Measurements from ENCODE around the gene GPHB5. TPM values are rescaled to one million over a fixed set of nuclear protein-coding genes. Genes with fewer than 3 reads are reported as not detected.
A peak's percentile ranks its signal among the peaks of the same experiment; 100 is the strongest.

Gene GPHB5
- total RNA-seq, 4 donors from 2014 or later, result not detected

DNA sequence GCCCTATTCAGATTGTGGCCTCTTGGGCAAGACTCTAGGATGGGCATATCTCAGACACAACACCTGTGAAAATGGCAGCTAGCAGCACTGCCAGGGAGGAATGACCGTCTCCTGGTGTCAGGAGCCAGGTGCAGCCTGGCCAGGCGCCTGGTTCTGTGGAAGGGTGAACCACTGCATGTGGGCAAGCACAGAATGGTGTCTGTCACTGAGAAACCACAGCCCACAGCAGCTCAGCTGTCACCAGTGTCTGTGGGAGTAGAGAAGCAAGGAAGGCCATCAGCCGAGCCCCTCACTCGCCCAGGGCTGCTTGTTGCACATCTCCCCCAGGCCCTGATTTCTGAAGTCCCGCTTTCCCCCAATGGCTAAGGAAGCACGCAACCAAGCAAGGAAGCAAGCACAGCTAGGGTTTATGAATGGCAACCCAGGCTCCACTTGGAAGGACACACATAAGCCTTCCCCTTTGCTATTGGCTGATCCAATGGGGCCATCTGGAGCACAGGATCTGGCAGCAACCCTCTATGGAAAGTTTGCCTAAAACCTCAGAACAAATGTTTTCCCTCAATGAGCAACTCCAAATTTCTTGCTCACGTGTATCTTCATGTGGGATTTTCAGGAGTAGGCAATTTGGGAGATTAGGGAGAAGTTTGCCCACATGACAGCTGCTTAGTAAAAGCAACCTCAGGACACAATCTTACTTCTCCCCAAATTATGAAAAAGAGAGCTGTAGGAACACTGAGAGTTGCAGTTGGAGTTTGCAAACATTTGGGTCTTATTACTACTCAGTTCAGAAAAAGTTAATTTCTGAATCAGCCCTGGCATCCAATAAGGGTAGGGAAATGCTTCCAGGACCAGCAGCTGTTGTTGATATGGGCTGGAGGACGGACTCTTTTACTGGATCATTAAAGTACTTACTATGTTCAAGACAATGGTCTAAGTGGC lies 44.7 kb downstream of the GPHB5 start:
- 56 to 75% methylated on average over 4 to 8 of the region's 8 CpGs for WGBS, 2 donors
- Histone ChIP-seq H3K27me3 (no peaks in the 10 kb centered on the region), H3K27ac (peak overlapping the region in 1 of 4 donors; percentile 12), H3K4me3 (no peak overlapping the region), H3K36me3 (peaks cover 0 to 14% (median 4%) of the 10 kb centered on the region in 3 donors), H3K9me3 (no peaks in the 10 kb centered on the region), H3K4me1 (peaks cover 0 to 38% (median 5%) of the 10 kb centered on the region in 4 donors)
- no peak for TF ChIP-seq POLR2A (IDR thresholded peaks at IDR 0.05)
- no peak for TF ChIP-seq CTCF (IDR thresholded peaks at IDR 0.05)
- TF ChIP-seq EP300 (IDR thresholded peaks at IDR 0.05), result no peak
- DNase-seq (ENCODE audit: low spot score in 2 of 2), result peak in 1 of 2 donors; percentile 38

- 59 to 74% methylated on average over 3 of the region's 3 CpGs for WGBS, 2 donors
- H3K27ac ChIP-seq, result peak overlapping the region in 1 of 4 donors; percentile 12
- TF ChIP-seq CTCF (IDR thresholded peaks at IDR 0.05) (no peak), EP300 (IDR thresholded peaks at IDR 0.05) (no peak), POLR2A (IDR thresholded peaks at IDR 0.05) (no peak)
- H3K4me3 ChIP-seq, result no peak overlapping the region
- no peaks in the 10 kb centered on the region for H3K27me3 ChIP-seq
- H3K36me3 ChIP-seq, result peaks cover 0 to 14% (median 4%) of the 10 kb centered on the region in 3 donors
- H3K4me1 ChIP-seq, result peaks cover 0 to 38% (median 5%) of the 10 kb centered on the region in 4 donors
- DNase-seq (ENCODE audit: low spot score in 2 of 2), result no peak
- no peaks in the 10 kb centered on the region for H3K9me3 ChIP-seq
Observed at GRCh38 chr14:63273129-63273528, 45.6 kb downstream of the GPHB5 start.

DNA sequence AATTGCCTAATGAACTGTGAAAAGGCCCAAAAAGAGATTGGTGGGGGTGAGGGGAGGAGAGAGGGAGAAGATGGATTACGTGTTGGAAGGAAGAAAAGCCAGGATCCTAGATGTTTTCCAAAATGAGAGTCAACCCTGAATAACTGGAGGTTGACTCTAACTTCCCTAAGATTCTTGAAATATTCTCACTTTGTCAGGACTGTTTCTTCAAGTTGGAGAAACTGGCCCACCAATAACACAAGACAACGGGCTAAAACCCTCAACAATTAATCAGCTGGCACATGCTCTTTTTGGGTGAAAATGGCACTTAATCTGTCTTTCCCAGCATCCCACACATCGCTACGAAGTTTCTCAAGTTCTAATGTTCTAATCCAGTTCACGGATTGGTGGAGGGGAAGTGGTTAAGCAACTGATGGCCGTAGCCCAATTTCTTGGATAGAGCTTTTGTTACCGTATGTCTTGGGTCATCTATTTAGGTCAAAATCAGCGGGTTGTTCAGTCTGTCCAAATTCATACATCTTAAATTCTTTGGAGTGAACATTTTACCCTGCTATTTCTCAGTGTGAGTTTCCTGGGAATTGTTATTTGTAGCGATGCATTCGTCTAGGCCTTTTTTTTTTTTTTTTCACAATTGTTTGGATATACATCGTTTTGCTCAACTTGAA lies 49.0 kb downstream of the GPHB5 start:
- no peak for TF ChIP-seq POLR2A (IDR thresholded peaks at IDR 0.05)
- no peak for TF ChIP-seq EP300 (IDR thresholded peaks at IDR 0.05)
- TF ChIP-seq CTCF (IDR thresholded peaks at IDR 0.05), result no peak
- Histone ChIP-seq H3K27me3 (no peaks in the 10 kb centered on the region), H3K27ac (no peak overlapping the region), H3K9me3 (no peaks in the 10 kb centered on the region), H3K36me3 (peaks cover 0 to 14% (median 4%) of the 10 kb centered on the region in 3 donors), H3K4me3 (no peak overlapping the region), H3K4me1 (peaks cover 0 to 37% (median 8%) of the 10 kb centered on the region in 4 donors)
- DNase-seq (ENCODE audit: low spot score in 2 of 2), result no peak
- WGBS, 2 donors, result 65 to 66% methylated on average over 11 of the region's 11 CpGs

DNA sequence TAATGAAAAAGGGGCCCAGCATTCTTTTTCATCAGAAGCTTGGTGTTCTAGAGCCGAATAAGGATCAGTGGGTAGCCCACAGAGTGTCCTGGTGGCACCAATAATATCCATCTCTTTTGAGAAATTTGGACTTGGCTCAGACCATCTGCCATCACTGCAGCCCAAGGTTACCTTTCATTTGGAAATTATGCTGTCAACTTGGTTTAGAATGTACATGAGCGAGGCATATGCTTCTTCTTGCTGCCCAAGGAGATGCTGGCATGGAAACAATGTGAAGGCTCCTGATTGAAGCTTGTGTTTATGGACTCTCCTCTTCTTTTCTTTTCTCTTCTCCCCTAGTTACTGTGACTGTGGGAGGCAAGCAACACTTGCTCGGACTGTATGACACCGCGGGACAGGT lies 50.0 kb downstream of the GPHB5 start:
- H3K36me3 ChIP-seq, result peaks cover 0 to 14% (median 4%) of the 10 kb centered on the region in 3 donors
- no peak overlapping the region for H3K27ac ChIP-seq
- H3K4me1 ChIP-seq, result peaks cover 0 to 27% (median 5%) of the 10 kb centered on the region in 4 donors
- DNase-seq (ENCODE audit: low spot score in 2 of 2), result no peak
- H3K4me3 ChIP-seq, result no peak overlapping the region
- no peaks in the 10 kb centered on the region for H3K27me3 ChIP-seq
- TF ChIP-seq POLR2A (IDR thresholded peaks at IDR 0.05), result no peak
- TF ChIP-seq EP300 (IDR thresholded peaks at IDR 0.05), result no peak
- no peak for TF ChIP-seq CTCF (IDR thresholded peaks at IDR 0.05)
- H3K9me3 ChIP-seq, result no peaks in the 10 kb centered on the region
- 87 to 94% methylated on average over 5 of the region's 5 CpGs for WGBS, 2 donors
